A673 (cell line): ENCODE measurements around the gene COL2A1.

Source experiments
- CTCF ChIP-seq: fragments of 300-800, 200-600 bp; sonication (generic); conservative IDR thresholded peaks from 2 replicates; pipeline ENCODE4 v1.5.1; 2017; ENCODE audit warnings: low read depth, mild to moderate bottlenecking, antibody characterized with exemption, low read length, moderate library complexity, mixed read lengths
- EZH2 ChIP-seq: fragments of 200-600 bp; sonication (generic); IDR thresholded peaks from 2 replicates; pipeline ENCODE4 v1.6.1; 2017; ENCODE audit warnings: borderline replicate concordance, low read depth, mild to moderate bottlenecking, mixed read lengths, antibody characterized with exemption, low read length; ENCODE audit not compliant: poor library complexity, severe bottlenecking

DNA sequence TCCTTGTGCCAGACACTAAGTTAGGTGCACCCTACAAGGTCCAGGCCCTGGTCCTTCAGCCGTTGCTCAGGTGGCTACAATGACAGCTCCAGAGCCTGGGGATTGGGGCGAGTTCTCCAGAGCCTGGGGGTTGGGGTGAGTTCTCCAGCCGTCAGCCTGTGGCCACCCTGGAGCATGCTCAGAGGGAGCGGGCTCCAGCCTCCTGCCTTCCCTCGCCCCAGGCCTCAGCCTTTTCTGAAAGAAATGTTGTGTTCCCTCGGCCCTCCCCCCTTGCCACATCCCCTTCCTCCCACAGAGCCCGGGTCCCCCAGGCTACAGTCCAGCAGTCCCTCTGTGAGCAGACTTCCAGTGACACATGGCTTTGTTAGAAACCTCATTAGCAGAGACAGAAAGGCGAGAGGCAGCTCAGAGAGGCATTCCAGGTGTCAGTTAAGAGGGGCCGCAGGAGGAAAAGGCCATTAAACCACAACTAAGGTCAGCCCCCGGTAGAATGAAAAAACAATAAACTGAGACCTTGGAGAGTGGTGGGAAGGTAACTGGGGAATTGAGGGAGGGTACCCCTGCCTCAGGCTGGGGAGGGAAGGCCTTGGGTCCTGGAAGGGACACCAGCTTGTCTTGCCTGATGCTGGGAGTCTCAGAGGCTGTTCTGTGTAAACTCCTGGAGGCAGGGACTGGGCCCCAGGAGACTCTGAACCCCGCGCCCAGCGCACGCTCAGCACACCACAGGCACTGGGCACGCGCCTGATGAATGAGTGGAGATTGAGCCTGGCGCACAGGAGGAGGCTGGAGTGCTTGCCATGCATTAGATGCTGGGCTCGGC lies 23.1 kb upstream of the COL2A1 start:
- no peak for TF ChIP-seq CTCF
- no peak for TF ChIP-seq EZH2
